Measurements from ENCODE around the gene IL23A.
"Not testable (repeated sequence)": the region's sequence is repeated elsewhere in the genome, so short reads cannot be mapped to it uniquely, and the experiment has no call there.

The IL23A gene

DNA sequence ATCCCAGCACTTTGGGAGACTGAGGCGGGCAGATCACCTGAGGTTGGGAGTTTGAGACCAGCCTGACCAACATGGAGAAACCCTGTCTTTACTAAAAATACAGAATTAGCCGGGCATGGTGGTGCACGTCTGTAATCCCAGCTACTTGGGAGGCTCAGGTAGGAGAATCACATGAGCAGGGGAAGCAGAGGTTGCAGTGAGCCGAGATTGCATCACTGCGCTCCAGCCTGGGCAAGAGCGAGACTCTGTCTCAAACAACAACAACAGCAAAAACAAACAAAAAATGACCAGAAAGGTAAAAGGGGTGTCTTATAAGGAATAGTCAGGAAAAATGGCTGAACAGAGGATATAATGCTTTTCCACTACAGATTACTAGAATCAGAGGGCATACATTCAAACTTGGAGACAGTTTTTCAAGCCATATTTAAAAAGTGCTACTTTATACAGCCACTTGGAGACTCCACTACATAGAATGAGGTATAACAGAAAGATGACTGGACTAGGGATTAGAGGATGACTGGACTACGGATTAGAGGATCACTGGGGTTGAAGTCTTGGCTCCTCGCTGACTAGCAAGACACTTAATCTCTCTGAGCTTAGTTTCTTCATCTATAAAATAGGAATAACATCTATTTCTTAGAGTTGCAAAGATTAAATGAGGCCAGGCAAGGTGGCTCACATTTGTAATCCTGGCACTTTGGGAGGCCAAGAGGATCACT lies 33.7 kb upstream of the IL23A start:
- H3K27ac ChIP-seq (ENCODE audit: low read depth in 2 of 2, low read length in 2 of 2): no peak overlapping the region
- peaks cover 12 to 13% of the 10 kb centered on the region in 2 donors for H3K4me1 ChIP-seq (ENCODE audit: control insufficient read depth in 2 of 2, insufficient read depth in 2 of 2, low read length in 2 of 2)
- no peak overlapping the region for H3K4me3 ChIP-seq (ENCODE audit: low read length in 2 of 2)
- H3K9ac ChIP-seq (ENCODE audit: low read depth in 1 of 2, low read length in 2 of 2): no peak overlapping the region
- H3K9me3 ChIP-seq (ENCODE audit: control insufficient read depth in 2 of 2, low read length in 2 of 2): no peaks in the 10 kb centered on the region
- H3K27me3 ChIP-seq (ENCODE audit: control insufficient read depth in 2 of 2, insufficient read depth in 2 of 2, low read length in 2 of 2): no peaks in the 10 kb centered on the region
- H3K36me3 ChIP-seq (ENCODE audit: control insufficient read depth in 2 of 2, insufficient read depth in 2 of 2, low read length in 2 of 2): peaks cover 14 to 17% of the 10 kb centered on the region in 2 donors

DNA sequence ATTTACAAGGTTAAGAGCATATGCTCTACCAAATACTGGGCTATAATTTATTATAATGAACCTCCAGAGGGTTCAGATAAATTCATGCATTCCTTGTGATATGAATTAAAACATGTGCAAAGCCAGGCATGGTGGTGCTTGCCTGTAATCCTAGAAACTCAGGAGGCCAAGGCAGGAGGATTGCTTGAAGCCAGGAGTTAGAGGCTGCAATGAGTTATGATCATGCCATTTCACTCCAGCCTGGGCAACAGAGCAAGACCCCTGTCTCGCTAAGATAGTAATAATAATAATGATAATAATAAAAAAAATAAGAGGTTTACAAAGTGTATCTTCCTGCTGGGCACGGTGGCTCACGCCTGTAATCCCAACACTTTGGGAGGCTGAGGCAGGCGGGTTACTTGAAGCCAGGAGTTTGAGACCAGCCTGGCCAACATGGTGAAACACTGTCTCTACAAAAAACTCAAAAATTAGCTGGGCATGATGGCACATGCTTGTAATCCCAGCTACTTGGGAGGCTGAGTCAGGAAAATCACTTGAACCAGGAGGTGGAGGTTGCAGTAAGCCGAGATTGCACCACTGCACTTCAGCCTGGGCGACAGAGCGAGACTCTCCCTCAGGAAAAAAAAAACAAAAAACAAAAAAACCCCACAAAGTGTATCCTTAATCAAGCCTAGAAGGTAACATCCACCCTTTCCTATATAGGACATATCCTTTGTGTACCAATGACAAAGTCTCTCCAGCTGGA lies 31.3 kb upstream of the IL23A start:
- Histone ChIP-seq H3K9ac (ENCODE audit: low read depth in 1 of 2, low read length in 2 of 2) (no peak overlapping the region), H3K9me3 (ENCODE audit: control insufficient read depth in 2 of 2, low read length in 2 of 2) (no peaks in the 10 kb centered on the region), H3K27me3 (ENCODE audit: control insufficient read depth in 2 of 2, insufficient read depth in 2 of 2, low read length in 2 of 2) (no peaks in the 10 kb centered on the region), H3K36me3 (ENCODE audit: control insufficient read depth in 2 of 2, insufficient read depth in 2 of 2, low read length in 2 of 2) (peaks cover 26 to 30% of the 10 kb centered on the region in 2 donors), H3K27ac (ENCODE audit: low read depth in 2 of 2, low read length in 2 of 2) (no peak overlapping the region), H3K4me1 (ENCODE audit: control insufficient read depth in 2 of 2, insufficient read depth in 2 of 2, low read length in 2 of 2) (no peaks in the 10 kb centered on the region), H3K4me3 (ENCODE audit: low read length in 2 of 2) (no peak overlapping the region)

DNA sequence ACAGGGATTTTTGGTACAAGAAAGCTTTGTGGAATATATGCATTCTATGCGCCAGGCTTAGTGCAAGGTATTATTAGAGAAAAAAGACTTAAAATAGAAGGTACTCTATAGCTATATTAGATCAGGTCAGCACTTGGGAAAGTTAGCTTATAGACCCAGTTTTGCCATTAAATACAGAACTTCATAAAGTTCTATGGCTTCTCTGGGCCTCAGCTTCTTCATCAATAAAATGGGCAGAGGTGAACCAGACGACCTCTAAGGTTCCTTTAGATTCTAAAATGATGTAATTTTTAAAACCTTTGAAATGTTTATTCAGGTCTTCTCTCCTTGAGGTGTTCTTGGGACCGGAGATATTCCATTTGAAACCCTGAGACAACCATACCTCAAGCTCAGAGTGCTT lies 30.0 kb upstream of the IL23A start:
- Histone ChIP-seq H3K9ac (ENCODE audit: low read depth in 1 of 2, low read length in 2 of 2) (no peak overlapping the region), H3K27me3 (ENCODE audit: control insufficient read depth in 2 of 2, insufficient read depth in 2 of 2, low read length in 2 of 2) (no peaks in the 10 kb centered on the region), H3K36me3 (ENCODE audit: control insufficient read depth in 2 of 2, insufficient read depth in 2 of 2, low read length in 2 of 2) (peaks cover 26 to 30% of the 10 kb centered on the region in 2 donors), H3K4me1 (ENCODE audit: control insufficient read depth in 2 of 2, insufficient read depth in 2 of 2, low read length in 2 of 2) (no peaks in the 10 kb centered on the region), H3K27ac (ENCODE audit: low read depth in 2 of 2, low read length in 2 of 2) (no peak overlapping the region), H3K9me3 (ENCODE audit: control insufficient read depth in 2 of 2, low read length in 2 of 2) (no peaks in the 10 kb centered on the region), H3K4me3 (ENCODE audit: low read length in 2 of 2) (no peak overlapping the region)

DNA sequence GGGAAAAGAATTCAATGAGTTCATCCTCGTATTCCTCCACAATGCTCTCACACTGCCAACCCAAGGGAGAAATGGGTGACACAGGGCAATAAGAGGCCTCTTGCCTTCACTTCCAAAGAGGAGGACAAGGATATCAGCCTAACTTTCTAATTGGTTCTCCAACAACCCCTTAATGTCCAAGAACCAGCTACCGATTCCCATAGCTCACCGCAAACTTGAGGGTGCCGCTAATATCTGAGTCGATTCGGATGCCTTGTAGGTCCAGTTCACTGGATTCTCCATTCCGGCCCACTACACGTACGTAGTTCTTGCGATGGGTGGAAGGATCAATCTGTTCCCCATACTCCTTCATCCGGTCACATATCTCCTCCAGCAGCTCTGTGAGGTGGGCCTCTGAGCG lies 27.7 kb upstream of the IL23A start:
- Histone ChIP-seq H3K4me3 (ENCODE audit: low read length in 2 of 2) (no peak overlapping the region), H3K9ac (ENCODE audit: low read depth in 1 of 2, low read length in 2 of 2) (no peak overlapping the region), H3K27ac (ENCODE audit: low read depth in 2 of 2, low read length in 2 of 2) (no peak overlapping the region), H3K9me3 (ENCODE audit: control insufficient read depth in 2 of 2, low read length in 2 of 2) (no peaks in the 10 kb centered on the region), H3K27me3 (ENCODE audit: control insufficient read depth in 2 of 2, insufficient read depth in 2 of 2, low read length in 2 of 2) (no peaks in the 10 kb centered on the region), H3K4me1 (ENCODE audit: control insufficient read depth in 2 of 2, insufficient read depth in 2 of 2, low read length in 2 of 2) (peaks cover 8 to 10% of the 10 kb centered on the region in 2 donors), H3K36me3 (ENCODE audit: control insufficient read depth in 2 of 2, insufficient read depth in 2 of 2, low read length in 2 of 2) (peaks cover 24 to 26% of the 10 kb centered on the region in 2 donors)

DNA sequence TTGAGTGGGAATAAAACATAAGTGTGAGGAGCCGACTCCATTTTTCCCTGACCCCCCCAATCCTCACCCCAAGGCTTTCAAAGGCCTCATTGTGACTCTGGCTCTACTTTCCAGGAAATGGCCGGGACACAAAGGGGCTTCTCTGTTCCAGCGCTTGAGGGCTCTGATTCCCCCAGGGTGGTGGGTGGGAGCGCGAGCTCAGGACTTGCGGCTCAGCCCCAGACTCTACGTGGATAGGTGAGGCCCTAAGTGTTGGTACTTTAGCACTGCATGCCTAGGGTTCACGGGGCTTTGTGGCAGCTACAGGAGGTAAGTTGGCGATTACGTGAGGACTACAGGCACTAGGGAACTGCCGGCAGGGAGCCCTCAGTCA lies 23.4 kb upstream of the IL23A start:
- Histone ChIP-seq H3K27me3 (ENCODE audit: control insufficient read depth in 2 of 2, insufficient read depth in 2 of 2, low read length in 2 of 2) (no peaks in the 10 kb centered on the region), H3K9me3 (ENCODE audit: control insufficient read depth in 2 of 2, low read length in 2 of 2) (no peaks in the 10 kb centered on the region), H3K4me1 (ENCODE audit: control insufficient read depth in 2 of 2, insufficient read depth in 2 of 2, low read length in 2 of 2) (peaks cover 14 to 15% of the 10 kb centered on the region in 2 donors), H3K9ac (ENCODE audit: low read depth in 1 of 2, low read length in 2 of 2) (peak overlapping the region; percentile 85 to 95), H3K4me3 (ENCODE audit: low read length in 2 of 2) (peak overlapping the region; percentile 97 to 99), H3K27ac (ENCODE audit: low read depth in 2 of 2, low read length in 2 of 2) (peak overlapping the region; percentile 97 to 98), H3K36me3 (ENCODE audit: control insufficient read depth in 2 of 2, insufficient read depth in 2 of 2, low read length in 2 of 2) (peaks cover 26 to 31% of the 10 kb centered on the region in 2 donors)

DNA sequence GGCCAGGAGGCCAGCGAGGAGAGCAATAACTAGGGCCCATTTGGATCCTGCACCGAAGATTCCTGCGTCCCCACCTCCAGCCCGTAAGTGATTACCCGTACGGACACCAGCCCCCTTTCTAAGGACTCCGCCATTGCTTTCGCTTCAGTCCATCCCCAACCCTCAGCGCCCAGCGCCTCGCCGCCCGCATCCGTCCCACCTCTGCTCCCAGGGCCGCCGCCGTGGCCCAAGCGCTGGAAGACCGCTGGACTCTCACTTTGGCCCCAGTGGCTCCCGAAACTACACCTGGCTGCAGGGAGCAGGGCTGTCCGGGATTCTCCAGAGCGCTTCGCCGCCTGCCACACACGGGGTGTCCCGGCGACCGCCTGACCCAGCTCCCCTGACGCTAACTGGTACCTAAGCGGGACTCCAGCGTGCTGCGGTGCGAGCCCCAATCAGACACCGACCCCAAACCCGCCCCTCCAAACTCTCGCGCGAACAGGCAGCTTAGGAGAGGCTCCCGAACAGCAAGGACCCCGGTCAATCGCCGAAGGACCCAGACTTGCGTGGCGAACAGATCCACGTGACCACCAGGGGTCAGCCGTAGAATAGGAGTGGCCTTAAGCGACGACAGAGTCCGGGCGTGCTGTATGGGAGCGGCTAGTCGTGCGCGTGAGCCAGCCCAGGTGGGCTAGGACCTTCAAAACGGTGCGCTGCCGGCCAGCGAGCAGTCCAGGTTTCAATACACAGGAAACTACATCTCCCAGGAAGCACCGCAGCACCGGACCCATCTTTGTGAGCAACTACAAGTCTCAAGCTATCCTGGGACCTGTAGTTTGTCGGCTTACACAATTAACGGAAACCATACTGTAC lies 22.8 kb upstream of the IL23A start, which contains the start of gene CNPY2:
Gene CNPY2 (minus strand): TSS at position 367 of the 852 bp plus-strand sequence. CDS start 771 bp downstream, outside the sequence.
- no peaks in the 10 kb centered on the region for H3K9me3 ChIP-seq (ENCODE audit: control insufficient read depth in 2 of 2, low read length in 2 of 2)
- peaks cover 14 to 15% of the 10 kb centered on the region in 2 donors for H3K4me1 ChIP-seq (ENCODE audit: control insufficient read depth in 2 of 2, insufficient read depth in 2 of 2, low read length in 2 of 2)
- H3K27ac ChIP-seq (ENCODE audit: low read depth in 2 of 2, low read length in 2 of 2): peak within 1 kb of the TSS; percentile 97 to 98
- H3K9ac ChIP-seq (ENCODE audit: low read depth in 1 of 2, low read length in 2 of 2): peak within 1 kb of the TSS; percentile 85 to 95
- peaks cover 20 to 25% of the 10 kb centered on the region in 2 donors for H3K36me3 ChIP-seq (ENCODE audit: control insufficient read depth in 2 of 2, insufficient read depth in 2 of 2, low read length in 2 of 2)
- H3K4me3 ChIP-seq (ENCODE audit: low read length in 2 of 2): peak within 1 kb of the TSS; percentile 97 to 99
- H3K27me3 ChIP-seq (ENCODE audit: control insufficient read depth in 2 of 2, insufficient read depth in 2 of 2, low read length in 2 of 2): no peaks in the 10 kb centered on the region

DNA sequence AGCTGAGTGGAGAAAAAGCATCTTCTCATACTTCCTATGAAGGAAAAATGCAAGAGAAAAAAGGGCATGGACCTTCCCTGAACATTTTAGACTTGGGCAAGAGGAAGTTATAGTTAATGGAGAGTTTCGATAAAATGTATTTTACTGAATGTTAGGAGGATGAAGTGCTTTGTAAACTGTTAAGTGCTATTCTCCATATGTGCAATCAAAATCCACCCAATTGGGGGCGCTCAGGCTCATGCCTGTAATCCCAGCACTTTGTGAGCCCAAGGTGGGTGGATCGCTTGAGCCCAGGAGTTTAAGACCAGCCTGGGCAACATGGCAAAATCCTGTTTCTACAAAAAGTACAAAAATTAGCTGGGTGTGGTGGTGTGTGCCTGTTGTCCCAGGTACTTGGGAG lies 21.0 kb upstream of the IL23A start:
- H3K9me3 ChIP-seq (ENCODE audit: control insufficient read depth in 2 of 2, low read length in 2 of 2): no peaks in the 10 kb centered on the region
- no peak overlapping the region for H3K9ac ChIP-seq (ENCODE audit: low read depth in 1 of 2, low read length in 2 of 2)
- peaks cover 25 to 29% of the 10 kb centered on the region in 2 donors for H3K36me3 ChIP-seq (ENCODE audit: control insufficient read depth in 2 of 2, insufficient read depth in 2 of 2, low read length in 2 of 2)
- peaks cover 14 to 15% of the 10 kb centered on the region in 2 donors for H3K4me1 ChIP-seq (ENCODE audit: control insufficient read depth in 2 of 2, insufficient read depth in 2 of 2, low read length in 2 of 2)
- no peak overlapping the region for H3K4me3 ChIP-seq (ENCODE audit: low read length in 2 of 2)
- H3K27me3 ChIP-seq (ENCODE audit: control insufficient read depth in 2 of 2, insufficient read depth in 2 of 2, low read length in 2 of 2): no peaks in the 10 kb centered on the region
- H3K27ac ChIP-seq (ENCODE audit: low read depth in 2 of 2, low read length in 2 of 2): no peak overlapping the region

DNA sequence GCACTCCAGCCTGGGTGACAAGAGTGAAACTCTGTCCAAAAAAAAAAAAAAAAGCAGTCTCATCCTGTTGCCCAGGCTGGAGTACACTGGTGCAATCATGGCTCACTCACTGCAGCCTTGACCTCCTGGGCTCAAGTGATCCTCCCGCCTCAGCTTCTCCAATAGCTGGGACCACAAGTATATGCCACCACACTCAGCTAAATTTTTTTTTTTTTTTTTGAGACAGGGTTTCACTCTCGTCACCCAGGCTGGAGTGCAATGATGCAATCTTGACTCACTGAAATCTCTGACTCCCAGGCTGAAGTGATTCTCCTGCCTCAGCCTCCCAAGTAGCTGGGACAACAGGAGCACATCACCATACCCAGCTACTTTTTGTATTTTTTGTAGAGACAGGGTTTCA lies 17.7 kb upstream of the IL23A start:
- no peak overlapping the region for H3K9ac ChIP-seq (ENCODE audit: low read depth in 1 of 2, low read length in 2 of 2)
- H3K36me3 ChIP-seq (ENCODE audit: control insufficient read depth in 2 of 2, insufficient read depth in 2 of 2, low read length in 2 of 2): peaks cover 58 to 60% of the 10 kb centered on the region in 2 donors
- no peak overlapping the region for H3K27ac ChIP-seq (ENCODE audit: low read depth in 2 of 2, low read length in 2 of 2)
- peaks cover 6% of the 10 kb centered on the region in 2 donors for H3K4me1 ChIP-seq (ENCODE audit: control insufficient read depth in 2 of 2, insufficient read depth in 2 of 2, low read length in 2 of 2)
- H3K4me3 ChIP-seq (ENCODE audit: low read length in 2 of 2): no peak overlapping the region
- H3K9me3 ChIP-seq (ENCODE audit: control insufficient read depth in 2 of 2, low read length in 2 of 2): no peaks in the 10 kb centered on the region
- H3K27me3 ChIP-seq (ENCODE audit: control insufficient read depth in 2 of 2, insufficient read depth in 2 of 2, low read length in 2 of 2): no peaks in the 10 kb centered on the region

DNA sequence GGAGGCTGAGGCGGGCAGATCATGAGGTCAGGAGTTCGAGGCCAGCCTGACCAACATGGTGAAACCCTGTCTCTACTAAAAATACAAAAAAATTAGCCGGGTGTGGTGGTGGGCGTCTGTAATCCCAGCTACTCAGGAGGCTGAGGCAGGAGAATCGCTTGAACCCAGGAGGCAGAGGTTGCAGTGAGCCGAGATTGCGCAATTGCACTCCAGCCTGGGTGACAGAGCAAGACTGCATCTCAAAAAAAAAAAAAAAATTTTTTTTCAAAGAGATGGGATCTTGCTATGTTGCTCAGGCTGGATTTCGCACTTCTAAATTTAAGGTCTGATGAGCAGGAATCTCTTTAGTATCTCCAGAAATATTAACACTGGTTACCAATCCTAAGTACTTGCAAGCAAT lies 17.1 kb upstream of the IL23A start:
- H3K4me3 ChIP-seq (ENCODE audit: low read length in 2 of 2); H3K27ac ChIP-seq (ENCODE audit: low read depth in 2 of 2, low read length in 2 of 2); H3K9ac ChIP-seq (ENCODE audit: low read depth in 1 of 2, low read length in 2 of 2); H3K9me3 ChIP-seq (ENCODE audit: control insufficient read depth in 2 of 2, low read length in 2 of 2); H3K4me1 ChIP-seq (ENCODE audit: control insufficient read depth in 2 of 2, insufficient read depth in 2 of 2, low read length in 2 of 2); H3K27me3 ChIP-seq (ENCODE audit: control insufficient read depth in 2 of 2, insufficient read depth in 2 of 2, low read length in 2 of 2): not testable (repeated sequence)
- H3K36me3 ChIP-seq (ENCODE audit: control insufficient read depth in 2 of 2, insufficient read depth in 2 of 2, low read length in 2 of 2): peaks cover 63 to 65% of the 10 kb centered on the region in 2 donors

Data from mucosa of rectum (tissue), 2 donors.